Jurkat, Clone E6-1 (cell line): ENCODE data around the gene NXNL2. TPM values are rescaled to one million over a fixed set of nuclear protein-coding genes. Genes with fewer than 3 reads are reported as not detected.
A peak's percentile ranks its signal among the peaks of the same experiment; 100 is the strongest.

ENCODE experiments used
- DNase-seq: peaks from one replicate; pipeline ENCODE4 v3.0.0-alpha.2; 2011; ENCODE audit warnings: low read depth, low spot score
- H3K4me3 ChIP-seq: 2 replicates; pipeline ENCODE4 v1.5.1; 2011; ENCODE audit warnings: mild to moderate bottlenecking, low read length, control low read depth, moderate library complexity
- polyA plus RNA-seq: library from polyadenylated mRNA; unstranded; fragments of >200 nt; gene quantifications from one replicate; pipeline ENCODE4 v1.2.1, GENCODE V29; 2012; ENCODE audit warnings: missing spikeins; ENCODE audit not compliant: insufficient read length, insufficient read depth

NXNL2 gene
- polyA plus RNA-seq, result 0.76 TPM

DNA sequence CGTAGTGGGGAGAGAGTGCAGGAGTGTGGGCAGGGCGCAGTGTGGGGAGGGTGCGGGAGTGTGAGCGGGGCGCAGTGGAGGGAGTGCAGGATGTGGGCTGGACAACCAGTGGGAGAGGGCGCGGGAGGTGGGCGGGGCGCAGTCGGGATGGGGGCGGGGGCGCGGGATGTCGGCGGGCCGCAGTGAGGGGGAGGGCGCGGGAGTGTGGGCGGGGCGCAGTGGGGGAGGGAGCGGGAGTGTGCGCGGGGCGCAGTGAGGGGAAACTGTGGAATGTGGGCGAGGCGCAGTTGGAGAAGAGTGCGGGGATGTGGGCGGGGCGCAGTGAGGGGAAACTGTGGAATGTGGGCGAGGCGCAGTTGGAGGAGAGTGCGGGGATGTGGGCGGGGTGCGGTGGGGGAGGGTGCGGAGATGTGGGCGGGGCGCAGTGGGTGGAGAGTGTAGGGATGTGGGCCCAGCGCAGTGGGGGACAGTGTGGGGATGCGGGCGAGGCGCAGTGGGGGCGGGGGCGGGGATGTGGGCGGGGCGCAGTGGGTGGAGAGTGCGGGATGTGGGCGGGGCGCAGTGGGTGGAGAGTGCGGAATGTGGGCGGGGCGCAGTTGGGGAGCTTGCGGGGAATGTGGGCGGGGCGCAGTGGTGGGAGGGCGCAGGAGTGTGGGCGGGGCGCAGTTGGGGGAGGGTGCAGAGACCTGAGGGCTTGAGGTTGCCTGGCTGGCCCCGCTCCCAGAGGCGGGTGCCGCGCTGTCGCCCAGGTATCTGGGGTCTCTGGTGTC is at the start of gene NXNL2:
Gene NXNL2, plus strand, starts transcription at position 723 of the 770 bp plus-strand sequence. CDS start 257 bp downstream, outside the sequence.
- H3K4me3 ChIP-seq, result peak within 1 kb of the TSS; percentile 49
- DNase-seq, result peak; percentile 51

- DNase-seq, result no peak
- H3K4me3 ChIP-seq, result no peak overlapping the region
Measured at GRCh38 chr9:88488166-88488565, 46.8 kb upstream of the NXNL2 start.

GRCh38 chr9:88494983-88495721 is 39.8 kb upstream of the NXNL2 start:
- no peak overlapping the region for H3K4me3 ChIP-seq
- no peak for DNase-seq

GRCh38 chr9:88497224-88497623 is 37.8 kb upstream of the NXNL2 start:
- no peak for DNase-seq
- no peak overlapping the region for H3K4me3 ChIP-seq

- DNase-seq, result no peak
Measured at GRCh38 chr9:88498880-88499279, 36.1 kb upstream of the NXNL2 start.

DNA sequence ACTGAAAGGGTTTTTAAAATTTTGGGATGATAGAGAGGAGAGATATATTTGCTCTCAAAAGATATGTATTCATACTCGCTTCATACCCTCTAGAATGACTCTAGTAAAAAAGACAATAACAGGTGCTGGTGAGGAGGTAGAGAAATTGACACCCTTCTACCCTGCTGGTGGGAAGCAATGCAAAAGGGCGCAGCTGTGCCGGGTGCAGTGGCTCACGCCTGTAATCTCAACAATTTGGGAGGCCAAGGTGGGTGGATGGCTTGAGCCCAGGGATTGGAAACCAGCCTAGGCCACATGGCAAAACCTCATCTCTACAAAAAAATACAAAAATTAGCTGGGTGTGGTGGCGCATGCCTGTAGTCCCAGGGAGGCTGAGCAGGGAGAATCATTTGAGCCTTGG is 33.9 kb upstream of the NXNL2 start:
- no peak for DNase-seq
- H3K4me3 ChIP-seq, result no peak overlapping the region

More at GRCh38 chr9:88498880-88499279, 36.1 kb upstream of the NXNL2 start:
- no peak overlapping the region for H3K4me3 ChIP-seq

- no peak overlapping the region for H3K4me3 ChIP-seq
- DNase-seq, result no peak
Measured at GRCh38 chr9:88502552-88503034, 32.4 kb upstream of the NXNL2 start.

- H3K4me3 ChIP-seq, result no peak overlapping the region
- DNase-seq, result no peak
Measured at GRCh38 chr9:88503081-88503844, 31.7 kb upstream of the NXNL2 start.

GRCh38 chr9:88503845-88504764 is 30.9 kb upstream of the NXNL2 start:
- no peak overlapping the region for H3K4me3 ChIP-seq
- no peak for DNase-seq

GRCh38 chr9:88508326-88508725 is 26.7 kb upstream of the NXNL2 start:
- no peak for DNase-seq
- no peak overlapping the region for H3K4me3 ChIP-seq

GRCh38 chr9:88511906-88512305 is 23.1 kb upstream of the NXNL2 start:
- H3K4me3 ChIP-seq, result no peak overlapping the region
- no peak for DNase-seq

GRCh38 chr9:88514247-88514646 is 20.7 kb upstream of the NXNL2 start:
- no peak overlapping the region for H3K4me3 ChIP-seq
- no peak for DNase-seq

DNA sequence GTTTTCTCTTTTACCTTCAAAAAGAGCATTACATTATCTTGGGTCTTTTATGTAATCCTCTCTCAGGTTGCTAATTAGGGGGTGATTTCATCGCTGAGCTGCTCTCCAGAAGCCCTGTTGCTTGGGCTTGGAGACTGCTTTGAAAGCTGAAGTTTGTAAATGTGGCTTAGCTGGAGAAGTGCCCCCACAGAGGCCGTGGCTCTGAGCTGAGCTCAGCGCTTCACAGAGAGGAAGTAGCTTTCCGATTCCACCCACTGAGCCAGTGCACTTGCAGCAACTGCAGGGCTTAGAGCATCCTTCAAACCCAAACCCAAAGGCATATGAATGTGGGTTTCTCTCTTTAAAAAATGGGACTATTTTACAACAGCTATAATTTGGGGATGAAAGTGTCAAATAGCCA is 13.7 kb upstream of the NXNL2 start:
- no peak for DNase-seq
- no peak overlapping the region for H3K4me3 ChIP-seq

DNA sequence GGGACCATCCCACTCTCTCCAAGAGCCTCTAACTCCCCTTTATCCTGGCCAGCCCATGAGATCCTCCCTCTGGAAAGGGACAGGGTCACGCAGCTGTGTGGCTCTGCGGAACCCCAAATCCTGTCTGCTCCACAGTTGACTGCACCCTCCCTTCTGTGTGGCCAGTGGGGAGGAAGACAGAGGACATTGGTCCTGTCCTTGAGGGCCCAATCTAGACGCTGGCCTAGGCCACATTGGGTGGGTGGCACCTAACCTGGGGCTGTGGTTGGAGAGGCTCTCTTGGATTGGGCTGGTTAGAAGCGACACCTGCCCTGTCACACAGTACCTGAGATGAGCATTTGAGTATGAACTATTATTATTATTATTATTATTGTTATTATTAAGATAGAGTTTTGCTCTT is 12.6 kb upstream of the NXNL2 start:
- H3K4me3 ChIP-seq, result no peak overlapping the region
- no peak for DNase-seq

DNA sequence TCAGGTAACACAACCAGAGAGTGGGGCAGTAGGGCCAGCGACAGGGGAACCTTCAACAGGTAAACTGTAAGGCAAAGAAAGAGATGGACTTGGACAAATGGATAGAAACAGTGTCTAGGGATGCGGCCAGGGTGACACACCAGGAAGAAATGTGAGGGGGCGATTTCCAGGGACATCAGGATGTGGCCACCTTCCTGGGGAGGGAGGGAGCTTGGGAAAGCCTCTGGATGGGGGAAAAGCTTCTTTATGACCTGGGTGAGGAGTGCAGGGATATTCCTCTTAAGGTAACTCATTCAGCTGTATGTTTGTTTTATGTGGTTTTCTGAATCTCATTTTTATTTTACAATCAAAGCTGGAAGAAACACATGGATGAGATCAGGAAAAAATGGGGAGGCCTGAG is 11.9 kb upstream of the NXNL2 start:
- DNase-seq, result no peak
- H3K4me3 ChIP-seq, result no peak overlapping the region

DNA sequence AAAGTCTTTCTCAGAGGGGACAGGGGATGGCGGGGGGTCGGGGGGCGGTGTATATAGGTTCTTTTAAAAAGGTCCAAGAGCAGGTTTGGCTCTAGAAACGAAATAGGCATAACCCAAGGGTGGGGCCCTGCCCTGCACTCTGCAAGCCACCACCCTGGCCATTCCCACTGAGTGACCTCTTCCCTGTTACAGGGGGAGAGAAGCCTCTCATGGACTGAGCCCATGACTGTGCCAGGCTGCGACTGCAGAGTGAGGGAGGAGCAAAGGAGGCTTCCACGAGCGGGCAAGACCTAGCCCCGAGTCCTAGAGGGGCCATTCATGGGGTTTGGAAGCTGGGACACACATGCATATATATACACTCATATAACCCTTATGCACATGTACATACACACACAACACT is 10.1 kb upstream of the NXNL2 start:
- DNase-seq, result no peak
- no peak overlapping the region for H3K4me3 ChIP-seq

DNA sequence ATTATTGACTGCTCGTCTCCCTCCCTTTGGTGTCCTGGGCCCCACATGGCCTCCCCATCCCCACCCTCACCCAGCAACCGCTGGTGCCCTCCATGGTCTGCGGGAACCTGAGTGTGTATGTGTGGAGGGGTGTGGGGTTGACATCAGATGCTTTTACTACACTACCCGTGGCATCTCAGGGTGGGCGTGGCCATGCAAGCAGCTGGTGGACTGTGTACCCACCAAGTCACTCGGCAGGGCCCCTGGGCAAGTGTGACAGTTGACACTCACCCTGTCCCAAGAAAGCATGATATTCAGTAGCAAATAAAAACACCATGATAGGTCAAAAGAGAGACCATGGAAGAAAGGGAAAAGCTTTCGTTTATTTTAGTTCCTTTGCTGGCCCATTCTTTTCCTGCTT is 7.4 kb upstream of the NXNL2 start:
- no peak overlapping the region for H3K4me3 ChIP-seq
- no peak for DNase-seq

DNA sequence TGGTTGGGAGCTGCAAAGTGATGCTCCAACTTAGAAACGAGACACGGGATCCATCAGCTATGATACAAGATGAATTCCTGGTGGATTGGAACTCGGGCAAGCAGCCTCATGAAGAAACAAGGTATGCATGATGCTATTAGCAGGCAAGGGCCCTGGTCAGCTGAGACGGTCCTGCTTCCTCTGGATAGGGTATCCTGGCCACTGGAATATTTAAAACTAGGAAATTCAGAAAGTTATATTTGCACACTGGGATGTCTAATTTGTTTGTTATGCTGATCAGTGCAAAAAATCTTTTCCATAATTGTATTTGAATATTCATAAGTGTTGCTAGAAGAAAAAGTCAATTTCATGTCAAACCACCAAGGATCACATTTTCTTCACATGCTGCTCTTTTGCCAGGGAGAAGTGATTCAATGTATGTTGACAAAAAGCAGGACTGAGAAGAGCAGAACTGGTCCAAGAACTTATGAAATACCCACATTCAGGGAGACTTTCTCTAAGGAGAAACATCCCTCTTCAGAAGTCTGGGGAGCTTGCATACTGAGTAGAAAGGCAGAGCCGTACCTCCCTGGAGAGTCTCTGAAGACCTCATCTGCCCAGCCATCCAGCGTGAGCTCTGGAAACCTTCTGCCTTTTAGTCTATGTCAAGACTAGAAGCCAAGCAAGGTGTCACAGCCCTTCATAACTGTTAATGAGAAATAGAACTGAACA is 6.7 kb upstream of the NXNL2 start:
- H3K4me3 ChIP-seq, result no peak overlapping the region
- no peak for DNase-seq
